H1 (cell line): ENCODE results near the gene GLE1. TPM values are rescaled to one million over a fixed set of nuclear protein-coding genes. Genes with fewer than 3 reads are reported as not detected.

Experiments used
- BACH1 ChIP-seq: IDR thresholded peaks from 2 replicates; pipeline ENCODE4 v1.6.1; 2012; ENCODE audit warnings: low read length, improper control_type of control experiment
- CBX8 ChIP-seq: fragments of 300-800, 300-1000 bp; sonication (generic); IDR thresholded peaks from 2 replicates; pipeline ENCODE4 v1.7.1; 2016; ENCODE audit warnings: low read depth, low read length, borderline replicate concordance
- NRF1 ChIP-seq: IDR thresholded peaks from 2 replicates; pipeline ENCODE4 v1.6.1; 2011; ENCODE audit warnings: mild to moderate bottlenecking, low read depth, low read length, improper control_type of control experiment
- SAP30 ChIP-seq: fragments of 300-600 bp; sonication (generic); IDR thresholded peaks from 2 replicates; pipeline ENCODE4 v1.7.1; 2012; ENCODE audit warnings: low read length, moderate library complexity, mild to moderate bottlenecking, inconsistent platforms; ENCODE audit not compliant: insufficient read depth, insufficient replicate concordance
- polyA plus RNA-seq, 7 experiments: library from polyadenylated mRNA; depleted of rRNA in 3 of 7; stranded (reverse) in 5 of 7; unstranded in 2 of 7; fragments of >200 nt in 5 of 7; fragments of 200-250 nt in 2 of 7; gene quantifications; 1 replicate in 5 of 7; 2 replicates in 1 of 7; 4 replicates in 1 of 7; pipeline versions ENCODE4 v1.2.1 to v1.2.3, GENCODE V29; 2011 to 2013; ENCODE audit warnings: missing spikeins in 2 of 7, mixed read lengths in 2 of 7
- total RNA-seq: library from RNA; stranded (reverse); fragmentation: NEBNext Ultra II Directional; extraction: Animal tissue kit (Norgen Biotek cat#: 25700); gene quantifications from 2 replicates; pipeline ENCODE4 v1.2.1, GENCODE V29; 2021
- TF ChIP-seq, protein P1 (sequence below): IDR thresholded peaks from 2 replicates; pipeline ENCODE4 v1.6.1; 2012; ENCODE audit warnings: inconsistent platforms

GLE1 gene
- total and polyA plus RNA-seq, 2 of the 8 experiments (the other 6 are each of a cell fraction or from before 2014, with no cell fraction given): 9.6 to 14.9 TPM

GRCh38 chr9:128553728-128554127 is 49.2 kb downstream of the GLE1 start (continued):
- TF ChIP-seq CBX8: no peak
- TF ChIP-seq, protein P1, sequence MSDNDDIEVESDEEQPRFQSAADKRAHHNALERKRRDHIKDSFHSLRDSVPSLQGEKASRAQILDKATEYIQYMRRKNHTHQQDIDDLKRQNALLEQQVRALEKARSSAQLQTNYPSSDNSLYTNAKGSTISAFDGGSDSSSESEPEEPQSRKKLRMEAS: no peak
- no peak for TF ChIP-seq BACH1
- no peak for TF ChIP-seq SAP30
- TF ChIP-seq NRF1: no peak
- TF ChIP-seq, all 59 proteins: peak for 0
